GM12801 (cell line): ENCODE measurements around the gene EYA2.

Experiments used
- CTCF ChIP-seq: IDR thresholded peaks from one replicate; pipeline ENCODE4 v1.5.1; 2011; ENCODE audit warnings: control low read depth; ENCODE audit not compliant: insufficient read length; ENCODE audit errors: extremely low read depth

EYA2 gene

GRCh38 chr20:46991168-46991567 is 96.5 kb downstream of the EYA2 start:
- no peak for TF ChIP-seq CTCF

- no peak for TF ChIP-seq CTCF
Observed at GRCh38 chr20:46991880-46992639, 97.4 kb downstream of the EYA2 start.

GRCh38 chr20:46992640-46993035 is 98.0 kb downstream of the EYA2 start:
- no peak for TF ChIP-seq CTCF

- no peak for TF ChIP-seq CTCF
Observed at GRCh38 chr20:46993465-46994095, 98.9 kb downstream of the EYA2 start.

- no peak for TF ChIP-seq CTCF
Observed at GRCh38 chr20:46994341-46994740, 99.7 kb downstream of the EYA2 start.

GRCh38 chr20:46995561-46996142 is 101.0 kb downstream of the EYA2 start:
- TF ChIP-seq CTCF: no peak

- TF ChIP-seq CTCF: no peak
Observed at GRCh38 chr20:46997187-46997586, 102.5 kb downstream of the EYA2 start.
